ELF-1 (cell line): Measurements from ENCODE around the gene ZFP92.

Source experiments
- DNase-seq: peaks from one replicate; pipeline ENCODE4 v3.0.0-alpha.2; 2016; ENCODE audit warnings: low read depth, low spot score

ZFP92 gene

DNA sequence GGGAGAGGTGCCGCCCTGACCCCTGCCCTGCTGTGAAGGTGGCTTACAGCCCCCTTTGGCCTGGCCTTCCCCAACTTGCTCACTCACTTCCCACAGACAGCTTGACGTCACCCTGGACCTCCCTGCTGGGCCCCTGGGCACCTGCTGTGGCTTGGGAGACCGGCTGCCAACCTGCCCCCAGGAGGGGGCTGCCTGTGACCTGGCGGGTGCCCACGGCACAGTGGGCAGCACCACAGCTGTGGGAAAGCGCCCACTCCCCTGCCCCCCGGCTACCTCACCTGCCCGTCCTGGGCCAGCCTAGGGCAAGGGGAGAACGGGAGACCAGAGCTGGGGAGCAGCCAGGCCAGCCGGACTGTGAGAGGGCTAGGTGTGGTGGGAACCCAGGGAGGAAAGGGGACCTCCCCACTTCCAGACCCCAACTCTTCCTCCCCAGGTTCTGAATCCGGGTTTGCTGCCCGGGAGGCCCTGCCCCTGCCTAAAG lies 2.4 kb upstream of the ZFP92 start:
- DNase-seq = no peak

DNA sequence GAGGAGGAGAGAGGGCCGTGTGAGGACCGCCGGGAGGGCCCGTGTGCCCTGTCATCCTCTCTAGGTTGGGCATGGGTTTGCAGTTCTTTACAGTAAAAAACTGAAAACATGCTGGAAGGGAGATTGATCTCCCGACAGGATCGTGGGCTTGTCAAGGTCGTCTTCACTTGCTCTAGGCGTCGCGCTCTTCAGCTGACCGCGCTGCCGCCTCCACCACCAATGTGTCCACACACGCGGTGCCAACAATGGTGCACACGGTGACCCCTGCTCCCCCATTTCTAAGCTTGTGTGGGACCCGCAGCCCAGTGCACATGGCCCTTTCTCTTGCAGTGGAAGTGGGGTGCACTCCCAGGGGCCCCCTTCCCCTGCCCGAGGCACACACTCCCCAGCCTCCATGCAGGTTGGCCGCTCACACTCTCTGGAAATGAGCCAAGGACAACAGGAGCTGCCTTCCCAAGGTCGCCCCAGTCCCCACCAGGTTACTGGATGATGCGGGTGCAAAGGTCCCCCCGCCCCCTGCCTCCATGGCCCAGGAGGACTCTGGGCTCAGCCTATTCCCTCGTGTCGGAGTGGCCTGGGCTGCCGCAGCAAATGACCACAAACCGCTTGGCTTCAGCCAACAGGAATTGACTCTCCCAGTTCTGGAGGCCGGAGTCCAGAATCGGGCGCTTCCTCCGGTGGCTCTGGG lies 1.7 kb upstream of the ZFP92 start:
- DNase-seq = no peak

DNA sequence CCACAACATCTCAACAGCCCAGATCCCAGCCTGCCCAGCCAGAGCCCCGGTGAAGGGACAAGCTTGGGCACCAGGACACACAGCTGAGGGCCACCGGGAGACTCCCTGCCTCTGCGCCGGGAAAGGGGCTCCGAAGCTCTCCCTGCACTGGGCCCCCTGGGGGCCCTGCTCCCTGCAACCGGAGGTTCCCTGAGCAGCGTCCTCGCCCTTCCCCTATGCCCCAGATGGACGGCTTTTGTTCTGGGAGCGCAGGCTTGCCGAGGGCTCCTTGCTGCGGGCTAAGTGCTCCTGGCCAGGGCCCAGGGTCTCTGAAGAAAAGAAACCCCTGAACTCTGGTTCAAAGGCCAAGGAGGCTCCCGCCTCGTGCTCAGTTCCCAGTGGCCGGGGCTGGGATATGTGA lies 899 bp upstream of the ZFP92 start:
- no peak for DNase-seq

DNA sequence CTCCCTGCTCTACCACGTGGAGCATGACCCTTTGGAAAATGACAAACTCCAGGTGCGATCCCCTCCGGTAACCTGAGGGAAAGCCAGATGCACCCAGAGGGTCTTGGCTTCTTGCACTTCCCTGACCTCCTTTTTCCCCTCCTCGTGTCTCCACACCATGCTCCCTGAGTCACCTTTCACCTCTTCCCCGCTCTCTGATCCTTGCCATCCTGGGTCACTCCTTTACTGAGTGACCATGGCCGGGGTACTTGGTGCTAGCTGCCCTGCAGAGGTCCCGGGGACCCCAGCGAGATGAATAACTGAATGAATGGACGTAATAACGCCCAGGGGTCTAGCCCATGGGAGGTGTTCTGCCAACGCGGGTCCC lies 401 bp upstream of the ZFP92 start:
- no peak for DNase-seq

DNA sequence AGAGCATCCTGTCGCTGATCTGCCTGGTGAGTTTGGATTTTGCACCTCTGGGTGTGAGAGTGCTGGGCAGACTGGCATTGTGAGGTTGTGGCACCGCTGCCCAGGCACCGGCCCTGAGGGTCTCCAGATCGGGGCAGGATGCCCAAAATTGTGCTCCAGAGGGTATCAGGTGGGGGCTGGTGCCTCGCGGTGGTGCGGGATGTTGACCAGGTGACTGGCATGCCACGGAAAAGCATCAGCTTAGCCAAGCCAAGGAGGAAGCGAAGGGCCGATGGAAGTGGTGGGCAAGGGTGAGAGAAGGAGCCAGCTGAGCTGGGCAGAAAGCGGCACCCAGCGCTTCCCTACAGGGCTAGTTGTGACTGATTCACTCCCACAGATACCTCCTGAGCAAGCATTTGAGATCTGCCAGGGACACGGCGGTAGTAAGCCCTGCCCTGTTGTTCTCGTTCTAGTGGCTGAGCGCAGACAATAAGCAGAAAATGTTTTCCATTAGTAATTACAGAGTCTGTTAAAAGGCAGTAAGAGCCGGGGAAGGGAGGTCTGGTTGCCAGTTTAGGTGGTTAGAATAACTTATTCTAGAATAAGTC lies 809 bp downstream of the ZFP92 start:
- DNase-seq = no peak

DNA sequence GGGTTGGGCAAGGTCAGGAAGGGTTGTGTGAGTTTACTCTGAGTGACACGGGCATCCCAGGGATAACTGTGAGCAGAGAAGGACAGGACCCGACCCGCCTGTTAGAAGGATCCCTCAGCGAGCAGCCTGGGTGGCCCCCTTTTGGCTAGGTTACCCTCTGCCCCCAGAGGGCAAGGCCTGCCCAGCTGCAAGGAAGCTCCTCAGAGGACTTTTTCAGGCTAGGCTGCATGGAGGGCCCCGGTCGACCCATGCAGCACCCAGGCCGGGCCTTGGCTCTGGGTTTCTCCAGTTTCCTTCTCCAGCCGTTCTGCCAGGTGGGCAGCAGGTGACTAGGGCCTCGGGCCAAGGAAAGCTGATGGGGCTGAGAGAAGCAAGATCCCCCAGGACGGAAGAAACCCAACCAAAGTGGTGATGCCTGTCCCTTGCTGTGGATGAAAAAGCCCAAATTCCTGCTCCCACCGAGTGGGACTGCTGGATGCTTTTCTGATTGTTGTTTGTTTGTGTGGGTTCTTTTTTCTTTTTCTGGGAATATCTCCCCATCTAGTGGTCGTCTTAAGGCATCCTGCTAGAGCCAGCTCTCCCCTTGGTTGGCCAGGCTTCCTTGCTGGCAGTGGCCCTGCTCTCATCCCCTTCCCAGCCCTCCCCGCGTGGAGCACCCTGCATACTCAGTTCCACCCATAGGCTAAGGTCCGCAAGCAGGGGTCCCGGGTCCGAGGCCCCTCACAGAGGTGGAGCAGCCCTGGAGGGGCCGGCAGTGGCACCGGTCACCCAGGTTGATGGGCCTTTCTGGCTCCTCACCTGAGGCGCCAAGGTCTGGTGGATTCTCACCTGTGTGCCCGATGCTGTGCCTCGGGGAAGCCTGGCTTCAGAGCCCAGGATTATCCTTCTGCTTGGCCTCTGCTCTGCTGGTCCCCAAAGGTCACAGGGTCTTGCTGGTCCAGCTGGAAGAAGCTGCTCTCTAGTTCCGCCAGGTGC lies 1.8 kb downstream of the ZFP92 start:
- no peak for DNase-seq

DNA sequence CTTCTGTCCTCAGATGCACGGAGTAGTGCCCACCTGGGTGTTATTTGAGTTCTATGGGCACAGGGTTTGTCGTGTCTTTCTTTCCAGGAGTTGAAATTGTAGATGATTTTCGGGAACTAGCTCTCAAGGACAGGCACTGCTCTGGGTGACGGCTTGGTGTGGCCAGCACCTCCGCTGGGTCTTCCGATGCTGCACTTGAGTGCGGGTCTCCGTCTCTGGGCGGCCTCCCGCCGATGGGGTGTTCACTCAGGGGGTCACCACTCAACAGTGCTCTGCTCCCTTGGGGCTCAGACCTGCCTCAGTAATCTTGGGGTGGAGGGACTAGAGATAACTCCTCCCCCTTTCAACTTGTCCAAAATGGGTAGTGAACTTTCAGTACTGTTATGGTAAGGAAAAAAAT lies 2.5 kb downstream of the ZFP92 start:
- DNase-seq = no peak

DNA sequence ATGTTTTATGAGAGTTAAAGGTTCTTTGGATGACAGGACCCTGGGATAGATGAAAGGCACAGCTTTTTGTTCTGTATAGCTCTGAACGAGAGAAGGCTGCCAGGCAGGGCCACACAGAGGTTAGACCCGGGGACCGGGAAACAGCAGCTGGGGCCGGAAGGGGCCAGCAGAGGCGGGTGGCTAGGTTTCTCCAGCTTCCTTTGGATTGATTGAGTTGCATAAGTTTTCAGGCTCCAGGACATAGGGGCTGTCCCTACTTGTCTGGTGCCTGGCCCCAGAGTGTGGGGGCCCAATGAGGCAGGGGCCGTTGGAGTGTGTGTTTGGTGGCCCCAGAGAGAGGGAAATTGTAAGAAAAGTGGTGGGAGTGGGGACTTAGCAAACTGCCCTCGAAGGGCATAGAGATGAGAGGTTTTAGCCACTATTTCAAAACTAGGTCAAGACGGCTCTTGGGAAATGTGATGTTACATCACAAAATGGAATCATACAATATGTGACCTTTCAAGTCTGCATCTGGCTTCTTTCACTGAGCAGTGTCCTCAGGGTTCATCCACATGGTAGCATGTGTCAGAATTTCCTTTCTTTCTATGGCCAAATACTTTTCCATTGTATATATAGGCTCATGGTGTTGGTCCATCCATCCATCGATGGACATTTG lies 3.7 kb downstream of the ZFP92 start:
- DNase-seq = no peak

DNA sequence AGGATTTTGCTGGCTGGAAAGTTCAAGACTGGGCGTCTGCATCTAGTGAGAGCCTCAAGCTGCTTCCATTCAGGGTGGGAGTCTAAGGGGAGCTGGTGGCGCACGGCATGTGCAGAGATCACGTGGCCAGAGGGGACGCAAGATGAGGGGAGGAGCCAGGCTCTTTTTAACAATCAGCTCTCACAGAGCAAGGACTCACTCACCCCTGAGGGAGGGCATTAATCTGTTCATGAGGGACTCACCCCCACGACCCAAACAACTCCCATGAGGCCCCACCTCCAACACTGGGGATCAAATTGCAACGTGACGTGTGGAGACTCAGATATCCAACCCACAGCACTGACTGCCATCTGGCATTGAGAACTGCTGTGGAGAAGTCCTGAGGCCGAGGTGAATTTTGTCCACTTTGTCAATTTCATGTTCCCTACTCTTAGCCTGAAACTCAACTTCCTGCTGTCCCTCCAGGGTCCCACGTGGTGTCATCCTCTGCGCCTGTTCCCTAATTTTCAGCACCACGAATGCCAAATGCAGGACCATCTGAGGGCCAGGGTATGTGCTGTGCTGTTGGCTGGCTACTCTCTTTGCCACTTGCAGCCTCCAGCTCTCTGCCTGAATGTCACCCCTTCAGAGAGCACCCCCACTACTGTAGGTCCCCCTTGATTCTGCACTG lies 5.6 kb downstream of the ZFP92 start:
- no peak for DNase-seq

DNA sequence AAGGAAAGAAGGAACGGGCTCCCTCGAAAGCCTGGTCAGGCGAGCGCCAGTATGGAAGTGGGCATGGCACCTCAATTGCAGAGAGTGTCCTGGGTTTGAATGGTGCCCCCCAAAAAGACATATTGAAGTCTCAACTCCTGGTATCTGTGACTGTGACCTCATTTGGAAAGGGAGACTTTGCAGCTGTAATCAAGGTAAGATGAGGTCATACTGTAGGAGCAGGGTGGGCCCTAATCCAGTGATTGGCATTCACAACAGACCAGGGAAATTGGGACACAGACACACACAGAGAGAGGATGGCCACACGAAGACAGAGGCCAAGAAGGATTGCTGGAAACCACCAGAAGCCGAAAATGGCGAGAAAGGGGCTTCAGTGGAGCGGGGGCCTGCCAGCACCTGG lies 6.4 kb downstream of the ZFP92 start:
- DNase-seq = no peak

DNA sequence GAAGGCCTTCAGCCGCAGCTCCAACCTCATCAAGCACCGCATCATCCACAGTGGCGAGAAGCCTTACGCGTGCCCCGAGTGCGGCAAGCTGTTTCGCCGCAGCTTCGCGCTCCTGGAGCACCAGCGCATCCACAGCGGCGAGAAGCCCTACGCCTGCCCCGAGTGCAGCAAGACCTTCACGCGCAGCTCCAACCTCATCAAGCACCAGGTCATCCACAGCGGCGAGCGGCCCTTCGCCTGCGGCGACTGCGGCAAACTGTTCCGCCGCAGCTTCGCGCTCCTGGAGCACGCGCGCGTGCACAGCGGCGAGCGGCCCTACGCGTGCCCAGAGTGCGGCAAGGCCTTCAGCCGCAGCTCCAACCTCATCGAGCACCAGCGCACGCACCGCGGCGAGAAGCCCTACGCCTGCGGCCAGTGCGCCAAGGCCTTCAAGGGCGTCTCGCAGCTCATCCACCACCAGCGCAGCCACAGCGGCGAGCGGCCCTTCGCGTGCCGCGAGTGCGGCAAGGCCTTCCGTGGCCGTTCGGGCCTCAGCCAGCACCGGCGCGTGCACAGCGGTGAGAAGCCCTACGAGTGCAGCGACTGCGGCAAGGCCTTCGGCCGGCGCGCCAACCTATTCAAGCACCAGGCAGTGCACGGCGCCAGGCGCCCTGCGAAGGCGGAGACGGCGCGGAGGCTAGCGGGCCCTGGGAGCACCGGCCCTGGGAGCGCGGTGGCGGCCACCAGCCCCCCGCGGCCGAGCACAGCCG lies 9.8 kb downstream of the ZFP92 start:
- no peak for DNase-seq

DNA sequence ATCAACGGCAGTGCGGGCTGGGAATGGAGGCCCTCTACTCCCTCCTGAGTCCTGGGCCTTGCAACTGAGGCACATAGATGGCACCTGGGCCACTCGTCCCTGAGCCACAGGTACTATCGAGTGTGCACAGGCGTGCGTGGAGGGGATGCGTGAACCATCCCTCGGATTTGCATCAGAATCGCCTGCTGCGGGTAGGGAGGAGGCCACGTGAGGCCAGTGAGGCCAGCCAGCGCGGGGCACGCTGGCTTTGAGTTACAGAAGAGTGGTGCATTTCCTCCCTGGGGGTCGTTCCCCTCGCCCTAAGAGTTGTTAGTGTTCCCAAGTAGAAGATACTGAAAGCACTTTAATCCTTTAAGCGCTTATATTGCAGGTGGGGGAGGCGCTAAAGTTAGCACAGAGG lies 10.6 kb downstream of the ZFP92 start:
- no peak for DNase-seq

DNA sequence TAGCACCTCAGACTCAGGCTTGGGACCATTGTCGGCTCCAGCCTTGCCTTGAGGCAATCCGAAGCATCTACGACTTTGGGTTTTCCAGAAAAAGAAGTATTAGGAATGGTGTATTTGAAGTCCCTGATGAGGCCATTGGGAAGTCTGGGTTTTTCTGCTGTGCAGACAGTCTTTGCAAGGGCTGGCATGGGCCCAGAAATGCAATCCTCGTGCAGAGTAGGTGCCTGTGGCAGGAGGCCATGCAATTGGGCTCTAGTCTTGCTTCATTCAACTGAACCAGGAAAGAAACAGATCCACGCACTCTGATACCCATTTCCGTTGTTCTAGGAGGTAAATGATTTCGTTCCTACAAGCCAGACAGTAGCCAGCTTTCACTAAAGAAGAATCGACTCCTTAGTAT lies 12.4 kb downstream of the ZFP92 start:
- DNase-seq = no peak

DNA sequence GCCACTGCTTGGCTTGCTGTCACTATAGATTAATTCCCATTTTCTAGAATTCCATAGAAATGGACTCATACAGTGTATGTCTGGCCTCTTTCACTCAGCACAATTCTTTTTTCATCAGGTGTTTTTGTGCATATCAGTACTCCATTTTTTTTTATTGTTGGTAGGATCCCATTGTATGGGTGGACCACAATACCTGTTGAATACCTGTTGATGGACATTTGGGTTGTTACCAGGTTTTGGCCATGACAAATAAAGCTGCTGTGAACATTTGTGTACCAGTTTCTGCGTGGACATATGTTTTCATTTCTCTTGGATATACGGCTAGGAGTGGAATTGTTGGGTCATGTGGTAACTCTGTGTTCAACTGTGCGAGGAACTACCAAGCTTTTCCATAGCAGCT lies 14.9 kb downstream of the ZFP92 start:
- DNase-seq = no peak

DNA sequence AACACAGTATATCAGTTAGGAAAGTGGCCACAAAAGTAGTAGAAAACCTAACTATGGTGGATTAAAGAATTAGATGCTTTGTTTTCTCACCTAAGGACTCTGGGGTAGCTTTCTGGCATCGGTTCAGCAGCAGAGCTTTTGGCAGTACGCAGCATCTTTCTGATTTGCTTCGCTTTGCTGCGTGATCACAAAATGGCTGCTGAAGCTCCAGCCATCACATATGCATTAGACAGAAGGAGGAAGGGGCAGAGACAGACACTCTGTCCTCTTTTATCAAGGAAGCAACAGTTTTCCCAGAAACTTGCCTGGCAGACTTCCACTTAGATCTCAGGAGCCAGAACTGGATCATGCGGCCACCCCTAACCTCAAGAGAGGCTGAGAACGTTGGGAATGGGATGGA lies 19.5 kb downstream of the ZFP92 start:
- no peak for DNase-seq

DNA sequence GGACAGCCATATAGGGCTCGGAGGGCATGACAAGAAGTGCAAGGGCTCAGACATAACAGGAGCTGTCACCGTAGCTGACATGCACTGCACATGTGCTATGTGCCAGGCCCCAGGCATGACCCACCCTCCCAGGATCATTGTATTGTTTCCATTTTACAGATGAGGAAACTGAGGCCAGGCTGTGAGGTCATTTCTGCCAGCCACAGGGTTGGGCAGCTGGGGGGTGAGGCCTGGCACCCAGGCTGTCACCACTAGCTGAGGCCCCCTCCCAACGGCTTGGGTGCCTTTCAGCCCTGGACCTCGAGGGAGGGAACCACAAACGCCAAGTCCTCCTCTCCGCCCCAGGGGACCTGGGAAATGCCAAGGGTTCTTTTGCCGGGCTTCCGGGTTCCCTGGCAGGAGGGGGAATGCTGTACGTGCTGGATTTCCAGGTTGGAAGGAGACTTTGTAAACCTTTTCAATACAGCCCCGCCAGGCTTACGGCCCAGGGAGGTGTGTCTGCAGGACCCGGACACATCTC lies 21.9 kb downstream of the ZFP92 start:
- DNase-seq = no peak

DNA sequence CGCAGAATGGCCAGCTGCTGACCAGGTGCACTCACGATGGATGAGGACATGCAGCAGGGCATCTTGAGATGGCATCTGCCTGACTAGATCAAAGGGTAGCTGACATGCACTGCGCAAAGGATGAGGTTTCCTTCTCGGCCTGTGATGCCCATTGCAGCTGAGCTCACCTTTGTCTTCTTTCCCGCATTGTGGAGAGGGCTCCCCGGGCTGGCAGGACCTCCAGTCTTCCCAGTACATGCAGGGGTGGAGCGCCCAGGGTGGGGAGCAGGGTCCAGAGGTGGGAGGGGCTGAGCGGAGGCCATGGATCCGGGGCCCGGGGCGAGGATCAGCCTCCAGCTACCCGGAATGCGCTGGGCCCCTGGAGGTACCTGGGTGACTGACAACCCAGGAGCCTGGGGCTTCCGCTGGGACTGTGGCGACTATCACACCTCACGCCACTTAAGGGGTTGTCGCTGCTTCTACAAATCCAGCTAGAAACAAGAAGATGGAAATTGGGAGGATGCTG lies 22.6 kb downstream of the ZFP92 start:
- DNase-seq = no peak

DNA sequence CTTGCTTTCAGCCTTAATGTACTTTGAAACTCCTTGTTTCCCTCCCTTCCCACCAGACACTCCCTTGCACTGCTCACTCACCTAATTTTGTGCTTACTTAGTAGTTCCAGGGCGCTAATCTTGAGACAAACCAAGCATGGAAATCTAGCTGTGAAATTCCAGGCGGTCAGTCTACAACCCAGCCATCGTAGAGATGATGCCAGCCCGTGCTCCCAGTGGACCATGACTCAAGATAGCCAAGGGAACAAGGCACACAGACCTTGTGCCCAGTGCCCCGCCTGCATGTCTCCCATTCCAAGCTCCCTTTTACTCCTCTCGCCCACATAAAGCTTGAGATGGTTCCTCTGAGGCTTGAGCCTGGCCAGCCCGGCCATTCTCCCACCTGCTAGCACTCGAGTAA lies 23.5 kb downstream of the ZFP92 start:
- no peak for DNase-seq

DNA sequence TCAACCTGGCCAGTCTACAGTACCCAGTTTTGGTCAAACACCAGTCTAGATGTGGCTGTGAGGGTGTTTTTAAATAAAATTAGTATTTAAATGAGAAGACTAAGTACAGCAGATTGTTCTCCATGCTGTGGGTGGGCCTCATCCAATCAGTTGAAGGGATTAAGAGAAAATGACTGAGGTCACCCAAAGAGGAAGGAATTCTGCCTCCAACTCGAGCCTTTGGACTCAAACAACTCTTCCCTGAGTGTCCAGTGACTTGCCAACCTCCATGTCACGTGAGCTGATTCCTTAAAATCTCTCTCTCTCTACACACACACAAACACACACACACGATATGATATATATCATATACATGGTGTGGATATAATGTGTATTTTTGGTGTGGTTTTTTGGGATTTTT lies 24.6 kb downstream of the ZFP92 start:
- no peak for DNase-seq

DNA sequence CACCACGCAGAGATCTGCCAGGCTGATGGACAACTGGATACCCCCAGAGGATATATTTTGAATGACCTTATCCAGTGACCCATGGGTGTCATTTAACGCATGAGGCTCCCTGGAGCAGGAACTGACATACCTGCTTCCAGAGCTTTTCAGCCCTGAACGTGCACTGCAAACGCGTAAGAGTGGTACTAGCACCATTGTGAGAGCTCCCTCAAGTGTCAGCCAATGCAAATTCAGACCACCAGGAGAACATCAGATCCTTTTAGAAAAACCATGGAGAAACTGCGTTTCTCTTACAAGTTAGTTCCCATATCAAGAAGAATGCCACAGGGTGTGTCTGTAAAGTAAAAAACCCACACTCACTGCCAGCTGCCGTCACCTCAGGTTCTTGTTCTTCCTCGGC lies 27.3 kb downstream of the ZFP92 start:
- peak; percentile 38 for DNase-seq
